Fibroblast of upper back skin (primary cell): ENCODE data around the gene DNAJC13.

Source experiments
- DNase-seq: peaks from one replicate; pipeline ENCODE4 v3.0.0-alpha.2; 2013

The DNAJC13 gene

GRCh38 chr3:132469326-132469725 lies 52.0 kb downstream of the DNAJC13 start:
- no peak for DNase-seq

- peak; percentile 41 for DNase-seq
Observed at GRCh38 chr3:132486099-132486498, 68.8 kb downstream of the DNAJC13 start.

GRCh38 chr3:132488151-132488550 lies 70.8 kb downstream of the DNAJC13 start:
- DNase-seq = no peak

GRCh38 chr3:132499071-132499470 lies 81.8 kb downstream of the DNAJC13 start:
- no peak for DNase-seq

GRCh38 chr3:132503559-132503958 lies 86.3 kb downstream of the DNAJC13 start:
- no peak for DNase-seq

- no peak for DNase-seq
Observed at GRCh38 chr3:132504375-132504933, 87.2 kb downstream of the DNAJC13 start.

GRCh38 chr3:132507657-132508056 lies 90.4 kb downstream of the DNAJC13 start:
- no peak for DNase-seq

- no peak for DNase-seq
Observed at GRCh38 chr3:132509096-132509495, 91.8 kb downstream of the DNAJC13 start.

- no peak for DNase-seq
Observed at GRCh38 chr3:132509506-132509905, 92.2 kb downstream of the DNAJC13 start.

- no peak for DNase-seq
Observed at GRCh38 chr3:132513057-132513456, 95.8 kb downstream of the DNAJC13 start.

GRCh38 chr3:132517311-132517710 lies 100.0 kb downstream of the DNAJC13 start:
- DNase-seq = no peak

GRCh38 chr3:132519914-132520313 lies 102.6 kb downstream of the DNAJC13 start:
- DNase-seq = no peak

- no peak for DNase-seq
Observed at GRCh38 chr3:132521901-132522300, 104.6 kb downstream of the DNAJC13 start.

GRCh38 chr3:132522353-132522752 lies 105.1 kb downstream of the DNAJC13 start:
- DNase-seq = no peak

GRCh38 chr3:132530624-132531023 lies 113.3 kb downstream of the DNAJC13 start:
- no peak for DNase-seq

GRCh38 chr3:132535575-132536441 lies 118.5 kb downstream of the DNAJC13 start:
- DNase-seq = peak; percentile 86

GRCh38 chr3:132536442-132537153 lies 119.3 kb downstream of the DNAJC13 start:
- peak; percentile 33 for DNase-seq

GRCh38 chr3:132537297-132537696 lies 120.0 kb downstream of the DNAJC13 start:
- no peak for DNase-seq

GRCh38 chr3:132538072-132538471 lies 120.8 kb downstream of the DNAJC13 start:
- no peak for DNase-seq

GRCh38 chr3:132539681-132540080 lies 122.4 kb downstream of the DNAJC13 start:
- no peak for DNase-seq

- no peak for DNase-seq
Observed at GRCh38 chr3:132542577-132542976, 125.3 kb downstream of the DNAJC13 start.

- DNase-seq = peak; percentile 96
Observed at GRCh38 chr3:132543011-132543739, 125.9 kb downstream of the DNAJC13 start.

GRCh38 chr3:132544130-132544529 lies 126.8 kb downstream of the DNAJC13 start:
- no peak for DNase-seq
